HepG2 (cell line): ENCODE results near the gene TREX2. TPM values are rescaled to one million over a fixed set of nuclear protein-coding genes. Genes with fewer than 3 reads are reported as not detected.

Experiments
- ARID4A ChIP-seq: sonication (generic); formaldehyde crosslinking; IDR thresholded peaks from 2 replicates; pipeline ENCODE4 v1.5.0; 2020; ENCODE audit warnings: mild to moderate bottlenecking, missing genetic modification reagents, borderline replicate concordance
- CREM ChIP-seq, 2 experiments: sonication (generic) in 1 of 2; formaldehyde crosslinking in 1 of 2; IDR thresholded peaks; 2 replicates each; pipeline versions ENCODE4 v1.4.0 to v1.6.1; 2016 to 2020; ENCODE audit warnings: antibody characterized with exemption in 1 of 2, mild to moderate bottlenecking in 1 of 2, missing genetic modification reagents in 1 of 2
- FOXK1 ChIP-seq: sonication (generic); formaldehyde crosslinking; IDR thresholded peaks from 2 replicates; pipeline ENCODE4 v1.4.0; 2020; ENCODE audit warnings: low read depth, missing genetic modification reagents, borderline replicate concordance
- HDAC1 ChIP-seq: sonication (generic); formaldehyde crosslinking; IDR thresholded peaks from 2 replicates; pipeline ENCODE4 v1.5.1; 2020; ENCODE audit warnings: mild to moderate bottlenecking, missing genetic modification reagents
- HMGXB3 ChIP-seq: sonication (generic); formaldehyde crosslinking; IDR thresholded peaks from 2 replicates; pipeline ENCODE4 v1.4.0; 2020; ENCODE audit warnings: missing genetic modification reagents, borderline replicate concordance
- ISL2 ChIP-seq: sonication (generic); formaldehyde crosslinking; IDR thresholded peaks from 2 replicates; pipeline ENCODE4 v1.5.0; 2020; ENCODE audit warnings: missing genetic modification reagents
- MED8 ChIP-seq: sonication (generic); formaldehyde crosslinking; IDR thresholded peaks from 2 replicates; pipeline ENCODE4 v1.8.1; 2023; ENCODE audit warnings: mild to moderate bottlenecking, missing genetic modification reagents; ENCODE audit not compliant: insufficient replicate concordance
- PHF21A ChIP-seq: sonication (generic); formaldehyde crosslinking; IDR thresholded peaks from 2 replicates; pipeline ENCODE4 v1.5.0; 2020; ENCODE audit warnings: mild to moderate bottlenecking, missing genetic modification reagents
- POLR2A ChIP-seq, 2 experiments: IDR thresholded peaks; 2 replicates each; pipeline ENCODE4 v1.6.1; 2011; ENCODE audit warnings: low read depth in 2 of 2, low read length in 2 of 2, mild to moderate bottlenecking in 1 of 2, moderate library complexity in 1 of 2; ENCODE audit not compliant: insufficient read depth in 1 of 2
- SAP130 ChIP-seq: IDR thresholded peaks from 2 replicates; pipeline ENCODE4 v1.6.1; 2016; ENCODE audit warnings: low read depth
- SMC3 ChIP-seq: IDR thresholded peaks from 2 replicates; pipeline ENCODE4 v1.6.1; 2011; ENCODE audit warnings: low read length, improper control_type of control experiment
- SP140L ChIP-seq: sonication (generic); formaldehyde crosslinking; IDR thresholded peaks from 2 replicates; pipeline ENCODE4 v1.4.0; 2020; ENCODE audit warnings: missing genetic modification reagents, borderline replicate concordance
- STAG1 ChIP-seq: sonication (generic); formaldehyde crosslinking; IDR thresholded peaks from 2 replicates; pipeline ENCODE4 v1.4.0; 2020; ENCODE audit warnings: missing genetic modification reagents
- TAF1 ChIP-seq: sonication (generic); formaldehyde crosslinking; IDR thresholded peaks from 2 replicates; pipeline ENCODE4 v1.4.0; 2020; ENCODE audit warnings: missing genetic modification reagents
- TFDP2 ChIP-seq: sonication (generic); formaldehyde crosslinking; IDR thresholded peaks from 2 replicates; pipeline ENCODE4 v1.4.0; 2020; ENCODE audit warnings: missing genetic modification reagents
- ZNF253 ChIP-seq: sonication (generic); formaldehyde crosslinking; IDR thresholded peaks from 2 replicates; pipeline ENCODE4 v1.8.0; 2022; ENCODE audit warnings: mild to moderate bottlenecking, missing genetic modification reagents, borderline replicate concordance
- ZNF256 ChIP-seq: sonication (generic); formaldehyde crosslinking; conservative IDR thresholded peaks from 2 replicates; pipeline ENCODE4 v1.4.0; 2020; ENCODE audit warnings: missing genetic modification reagents
- ZNF382 ChIP-seq: sonication (generic); formaldehyde crosslinking; IDR thresholded peaks from 2 replicates; pipeline ENCODE4 v1.5.0; 2020; ENCODE audit warnings: missing genetic modification reagents, mild to moderate bottlenecking, borderline replicate concordance
- ZSCAN20 ChIP-seq: sonication (generic); formaldehyde crosslinking; IDR thresholded peaks from 2 replicates; pipeline ENCODE4 v1.4.0; 2020; ENCODE audit warnings: missing genetic modification reagents, mild to moderate bottlenecking, borderline replicate concordance
- polyA plus RNA-seq, 8 experiments: library from polyadenylated mRNA; depleted of rRNA in 3 of 8; stranded (reverse) in 7 of 8; unstranded in 1 of 8; fragments of >200 nt; fragmentation: Illumina TruSeq in 4 of 8; extraction: Trizol in 4 of 8; gene quantifications; 2 replicates each; pipeline versions ENCODE4 v1.2.1 to v1.2.3, GENCODE V29; 2011 to 2016; ENCODE audit warnings: low read depth in 4 of 8, missing spikeins in 1 of 8, mixed read lengths in 1 of 8; ENCODE audit not compliant: insufficient read depth in 1 of 8
- total RNA-seq, 5 experiments: library from RNA; depleted of rRNA; stranded (reverse); fragments of >200 nt; fragmentation: Illumina TruSeq; extraction: Trizol; gene quantifications; 2 replicates each; pipeline ENCODE4 v1.2.3, GENCODE V29; 2016; ENCODE audit warnings: low read depth in 1 of 5

Gene TREX2
- total and polyA plus RNA-seq, 2 of the 13 experiments (the other 11 are each of a cell fraction or from before 2014, with no cell fraction given) = 0.13 to 0.18 TPM

GRCh38 chrX:153470411-153471363, 24.8 kb upstream of the TREX2 start, which contains the start of gene HAUS7 (continued):
- TF ChIP-seq HMGXB3 (CRISPR knock-in tag) (no peak), TFDP2 (CRISPR knock-in tag) (peak; percentile 88), POLR2A (IDR thresholded peaks at IDR 0.05; ENCODE audit: insufficient read depth in 1 of 2, low read depth in 2 of 2, low read length in 2 of 2) (peak in 1 of 2 experiments; percentile 35; a peak in 1 of 4 replicates), HDAC1 (peak; percentile 67), ZNF382 (no peak), FOXK1 (CRISPR knock-in tag) (peak; percentile 22; the same call in 1 of the 2 replicates), SP140L (no peak), ARID4A (CRISPR knock-in tag) (peak; percentile 72; the same call in 1 of the 2 replicates), ZSCAN20 (0 out of 2 replicates have a peak, but pooled peaks have one; percentile 34), STAG1 (CRISPR knock-in tag) (peak; percentile 81), TAF1 (peak; percentile 16; the same call in 1 of the 2 replicates), SMC3 (0 out of 2 replicates have a peak, but pooled peaks have one; percentile 16), ZNF253 (CRISPR knock-in tag) (no peak), MED8 (CRISPR knock-in tag) (no peak), CREM (IDR thresholded peaks at IDR 0.05) (peak; percentile 53; the same call in 1 of the 2 replicates), CREM (CRISPR knock-in tag; IDR thresholded peaks at IDR 0.05) (no peak), ZNF256 (CRISPR knock-in tag) (no peak), ISL2 (CRISPR knock-in tag) (peak; percentile 27; the same call in 1 of the 2 replicates), PHF21A (CRISPR knock-in tag) (no peak), SAP130 (CRISPR knock-in tag) (peak; percentile 68; the same call in 1 of the 2 replicates)
